Measurements from ENCODE around the gene ENO3. TPM values are rescaled to one million over a fixed set of nuclear protein-coding genes. Genes with fewer than 3 reads are reported as not detected.

ENO3 gene
- total RNA-seq, 4 donors from 2014 or later, result 5.4 to 8.8 (median 5.5) TPM; not detected in 1

DNA sequence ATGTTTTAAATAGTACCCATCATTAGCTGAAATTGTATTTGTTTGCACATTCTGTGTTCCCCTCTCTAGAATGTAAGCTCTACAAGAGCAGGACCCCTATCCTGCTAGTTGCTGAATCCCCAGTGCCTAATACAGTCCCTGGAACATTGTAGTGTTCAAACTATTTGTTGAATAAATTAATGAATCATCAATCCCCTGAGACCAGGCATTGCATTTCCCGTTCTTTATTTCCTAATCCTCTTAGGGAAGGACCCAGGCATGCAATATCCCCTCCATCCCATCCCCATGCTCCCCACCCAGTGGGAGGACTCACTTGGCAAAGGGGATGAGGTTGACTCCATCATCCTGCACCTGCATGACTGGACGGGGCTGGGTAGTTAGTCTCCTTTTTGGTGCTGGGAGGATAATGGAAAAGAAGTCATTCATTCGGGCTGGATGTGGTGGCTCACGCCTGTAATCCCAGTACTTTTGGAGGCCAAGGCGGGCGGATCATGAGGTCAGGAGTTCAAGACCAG is 43.2 kb downstream of the ENO3 start:
- intact Hi-C loops (cut with DNase I), result no loop called here
- 84 to 91% methylated on average over 5 to 6 of the region's 6 CpGs for WGBS, 2 donors

DNA sequence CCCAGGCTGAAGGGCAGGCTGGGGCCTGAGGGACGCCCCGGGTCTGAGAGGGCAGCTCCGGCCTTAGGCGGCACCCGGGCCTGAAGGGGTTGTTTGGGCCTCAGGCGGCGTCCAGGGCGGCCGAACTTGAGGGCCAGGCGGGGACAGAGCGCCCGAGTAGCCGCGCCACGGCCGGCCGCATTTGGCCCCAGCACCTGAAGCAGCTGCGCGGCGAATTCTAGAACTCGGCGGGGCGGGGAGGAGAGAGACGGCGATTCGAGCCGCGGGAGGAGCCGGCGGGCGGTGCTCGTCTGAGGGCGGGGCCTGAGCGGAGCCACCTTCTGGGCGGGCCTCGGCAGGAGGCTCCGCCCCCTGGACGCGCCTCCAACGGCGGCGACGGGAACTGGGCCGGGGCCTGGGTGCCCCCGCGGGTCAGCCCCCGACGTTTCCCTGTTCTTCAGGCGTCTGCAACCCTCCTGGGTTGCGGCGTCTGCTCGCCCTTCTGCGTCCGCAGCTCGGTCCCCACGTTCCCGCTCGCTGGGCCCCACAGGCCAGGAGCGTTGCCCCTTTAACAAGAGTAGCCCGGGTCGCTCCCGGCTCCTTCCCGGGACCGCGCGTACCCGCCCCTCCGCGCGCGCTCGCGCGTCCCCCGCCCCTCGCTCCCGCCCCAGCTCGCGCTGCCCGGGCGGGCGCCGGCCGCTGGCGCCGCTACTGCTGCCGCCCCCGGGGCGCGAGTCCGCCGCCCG is 46.5 kb downstream of the ENO3 start, which contains the start of the genes INCA1 and KIF1C:
TSS of gene INCA1 (minus strand) at position 221 of the 725 bp plus-strand sequence. CDS start 3,085 bp downstream, outside the sequence.
TSS of gene KIF1C (plus strand) at position 649 of the 725 bp plus-strand sequence. CDS start 2,297 bp downstream, outside the sequence.
- peak within 1 kb of the TSS; percentile 89 to 99 (median 98) for H3K27ac ChIP-seq
- no peaks in the 10 kb centered on the region for H3K9me3 ChIP-seq
- no peaks in the 10 kb centered on the region for H3K27me3 ChIP-seq
- peaks cover 16% of the 10 kb centered on the region in 2 donors for H3K36me3 ChIP-seq
- TF ChIP-seq, protein P1, sequence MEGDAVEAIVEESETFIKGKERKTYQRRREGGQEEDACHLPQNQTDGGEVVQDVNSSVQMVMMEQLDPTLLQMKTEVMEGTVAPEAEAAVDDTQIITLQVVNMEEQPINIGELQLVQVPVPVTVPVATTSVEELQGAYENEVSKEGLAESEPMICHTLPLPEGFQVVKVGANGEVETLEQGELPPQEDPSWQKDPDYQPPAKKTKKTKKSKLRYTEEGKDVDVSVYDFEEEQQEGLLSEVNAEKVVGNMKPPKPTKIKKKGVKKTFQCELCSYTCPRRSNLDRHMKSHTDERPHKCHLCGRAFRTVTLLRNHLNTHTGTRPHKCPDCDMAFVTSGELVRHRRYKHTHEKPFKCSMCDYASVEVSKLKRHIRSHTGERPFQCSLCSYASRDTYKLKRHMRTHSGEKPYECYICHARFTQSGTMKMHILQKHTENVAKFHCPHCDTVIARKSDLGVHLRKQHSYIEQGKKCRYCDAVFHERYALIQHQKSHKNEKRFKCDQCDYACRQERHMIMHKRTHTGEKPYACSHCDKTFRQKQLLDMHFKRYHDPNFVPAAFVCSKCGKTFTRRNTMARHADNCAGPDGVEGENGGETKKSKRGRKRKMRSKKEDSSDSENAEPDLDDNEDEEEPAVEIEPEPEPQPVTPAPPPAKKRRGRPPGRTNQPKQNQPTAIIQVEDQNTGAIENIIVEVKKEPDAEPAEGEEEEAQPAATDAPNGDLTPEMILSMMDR (IDR thresholded peaks at IDR 0.05), result peak in 3 of 6 experiments; percentile 20 to 42 (median 28)
- peak in 1 of 2 donors; percentile 93 for TF ChIP-seq POLR2A (IDR thresholded peaks at IDR 0.05)
- 0% methylated on average over 2 of the region's 93 CpGs; no CpG with 5 or more reads in 1 of the 2 donors for WGBS, 2 donors
- intact Hi-C loops (cut with DNase I), result no loop called here
- H3K4me3 ChIP-seq (replicated peaks in 1 of 3), result peak within 1 kb of the TSS; percentile 91 to 99 (median 93)
- peaks cover 21 to 26% of the 10 kb centered on the region in 2 donors for H3K4me1 ChIP-seq
- peak; percentile 95 to 97 for DNase-seq

More for the DNA sequence above, 43.2 kb downstream of the ENO3 start:
- TF ChIP-seq, protein P1 (IDR thresholded peaks at IDR 0.05), result no peak
- no peak for TF ChIP-seq POLR2A (IDR thresholded peaks at IDR 0.05)
- Histone ChIP-seq H3K4me3 (replicated peaks in 1 of 3) (no peak overlapping the region), H3K27me3 (no peaks in the 10 kb centered on the region), H3K27ac (no peak overlapping the region), H3K4me1 (peaks cover 13 to 15% of the 10 kb centered on the region in 2 donors), H3K9me3 (no peaks in the 10 kb centered on the region), H3K36me3 (no peaks in the 10 kb centered on the region)
- DNase-seq, result no peak

DNA sequence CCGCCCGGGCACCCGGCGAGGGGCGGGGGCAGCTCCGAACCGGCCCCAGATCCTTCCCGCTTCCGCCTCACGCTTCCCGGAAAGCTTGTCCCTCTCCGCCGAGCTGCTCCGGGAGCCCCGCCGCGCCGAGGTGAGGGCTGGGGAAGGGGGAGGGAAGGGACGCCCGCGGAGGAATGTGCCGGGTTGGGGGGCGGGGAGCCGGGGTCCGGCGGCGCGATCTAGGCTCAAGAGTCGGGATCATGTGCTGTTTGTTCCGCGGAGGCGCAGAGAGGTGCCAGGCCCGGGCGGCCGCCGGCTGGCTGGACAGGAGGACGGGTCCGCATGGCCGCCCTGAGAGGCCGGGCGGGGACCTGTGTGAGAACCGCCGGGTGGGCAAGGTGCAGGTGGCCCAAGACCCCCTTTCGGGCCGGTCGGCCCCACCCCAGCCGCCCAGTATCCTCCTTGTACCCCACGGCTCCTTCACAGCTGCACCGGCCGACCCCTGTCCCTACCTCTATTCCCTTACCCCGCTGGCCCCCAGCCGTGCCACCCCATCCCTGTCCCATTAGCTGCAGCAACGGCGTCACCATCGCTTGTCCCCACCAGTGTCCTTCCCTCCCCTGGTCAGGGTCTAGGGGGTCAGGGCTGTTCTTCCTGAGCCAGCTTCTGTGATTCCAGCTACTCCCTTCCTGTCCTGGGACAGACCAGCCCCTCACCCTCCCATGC is 47.3 kb downstream of the ENO3 start:
- Histone ChIP-seq H3K4me1 (peaks cover 21 to 26% of the 10 kb centered on the region in 2 donors), H3K27me3 (no peaks in the 10 kb centered on the region), H3K36me3 (peaks cover 22 to 23% of the 10 kb centered on the region in 2 donors), H3K9me3 (no peaks in the 10 kb centered on the region), H3K4me3 (replicated peaks in 1 of 3) (peak overlapping the region; percentile 91 to 99 (median 93)), H3K27ac (peak overlapping the region; percentile 57 to 99 (median 89))
- DNase-seq, result peak; percentile 71 to 80
- no peak for TF ChIP-seq POLR2A (IDR thresholded peaks at IDR 0.05)
- intact Hi-C loops (cut with DNase I), result no loop called here
- WGBS, 2 donors, result 0 to 1% methylated on average over 7 to 20 of the region's 55 CpGs

DNA sequence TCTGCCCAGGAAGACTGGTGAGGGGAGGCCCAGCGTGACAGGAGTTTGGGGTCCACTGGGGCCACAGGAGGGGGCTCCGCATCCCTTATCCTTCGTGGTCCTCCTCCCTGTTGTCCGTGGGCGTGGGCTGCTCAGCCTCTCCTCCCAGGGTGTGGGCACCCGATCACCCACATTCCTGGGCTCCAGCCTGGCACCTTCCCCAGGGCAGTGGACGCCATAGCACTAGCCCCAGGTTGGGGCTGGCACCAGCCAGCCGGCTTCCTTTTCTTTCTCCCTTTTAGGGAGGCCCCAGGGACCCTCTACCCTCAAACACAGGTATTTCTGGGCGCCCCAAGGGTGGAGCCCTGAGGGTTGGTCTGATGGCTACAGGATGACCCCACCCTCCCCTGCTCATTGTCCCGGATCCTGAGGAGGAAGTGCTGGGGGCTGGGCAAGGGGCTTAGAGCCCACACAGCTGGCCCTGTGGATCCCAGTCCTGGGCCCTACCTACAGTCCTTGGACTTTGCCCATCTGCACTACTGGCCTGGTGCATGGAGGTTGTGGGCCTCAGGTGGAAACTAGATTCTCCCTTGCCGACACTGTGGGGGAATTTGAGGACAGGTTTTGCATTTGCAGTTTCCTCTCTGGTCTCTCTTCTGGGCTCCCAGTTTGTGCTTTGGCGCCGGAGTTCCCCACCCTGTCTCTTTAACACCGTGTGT is 48.0 kb downstream of the ENO3 start:
- Histone ChIP-seq H3K9me3 (no peaks in the 10 kb centered on the region), H3K27ac (peak overlapping the region in 2 of 3 donors; percentile 8 to 89), H3K36me3 (peaks cover 29 to 30% of the 10 kb centered on the region in 2 donors), H3K27me3 (no peaks in the 10 kb centered on the region), H3K4me3 (replicated peaks in 1 of 3) (peak overlapping the region; percentile 91 to 99 (median 93)), H3K4me1 (peaks cover 21 to 26% of the 10 kb centered on the region in 2 donors)
- intact Hi-C loops (cut with DNase I), result no loop called here
- DNase-seq, result peak; percentile 39 to 41
- WGBS, 2 donors, result 11 to 14% methylated on average over 12 to 14 of the region's 14 CpGs
- no peak for TF ChIP-seq POLR2A (IDR thresholded peaks at IDR 0.05)
- TF ChIP-seq, protein P1 (IDR thresholded peaks at IDR 0.05), result no peak

Measured in thyroid gland (tissue), 4 donors.